ENCODE measurements around the gene PRDM10. TPM values are rescaled to one million over a fixed set of nuclear protein-coding genes. Genes with fewer than 3 reads are reported as not detected.

PRDM10 gene
- total RNA-seq, 1 experiment from 2014 or later = 18.9 TPM

- Mint-ChIP-seq H3K9me3 (no peaks in the 10 kb centered on the region), H3K4me3 (no peak overlapping the region), H3K27me3 (ENCODE audit: low read depth) (no peaks in the 10 kb centered on the region), H3K4me1 (peaks cover 4% of the 10 kb centered on the region), H3K27ac (no peak overlapping the region), H3K36me3 (no peaks in the 10 kb centered on the region)
- no peak for DNase-seq (ENCODE audit: low spot score)
- no peak for TF ChIP-seq ZBTB21 (CRISPR knock-in tag; IDR thresholded peaks at IDR 0.05; ENCODE audit: borderline replicate concordance)
- no peak for TF ChIP-seq ARID4B (CRISPR knock-in tag; IDR thresholded peaks at IDR 0.05; ENCODE audit: borderline replicate concordance)
- TF ChIP-seq ELF4 (CRISPR knock-in tag; IDR thresholded peaks at IDR 0.05; ENCODE audit: low read depth) = no peak
- no peak for TF ChIP-seq JAZF1 (CRISPR knock-in tag; IDR thresholded peaks at IDR 0.05)
- TF ChIP-seq E2F5 (CRISPR knock-in tag; IDR thresholded peaks at IDR 0.05) = no peak
- no peak for TF ChIP-seq CREM (CRISPR knock-in tag; IDR thresholded peaks at IDR 0.05)
- no peak for TF ChIP-seq PRRX2 (CRISPR knock-in tag; IDR thresholded peaks at IDR 0.05)
- POLR2A ChIA-PET = no interaction called here
- CTCF ChIA-PET = interaction anchor here (0.6 kb wide), 1 partner anchor 39 kb away, joined by 3 read pairs; no protein-coding TSS in a partner anchor
- ATAC-seq = no peak
These were observed 28.4 kb upstream of the PRDM10 start for GRCh38 chr11:130031056-130031455.

- Mint-ChIP-seq H3K36me3 (no peaks in the 10 kb centered on the region), H3K4me1 (peaks cover 4% of the 10 kb centered on the region), H3K4me3 (no peak overlapping the region), H3K9me3 (no peaks in the 10 kb centered on the region), H3K27me3 (ENCODE audit: low read depth) (no peaks in the 10 kb centered on the region), H3K27ac (no peak overlapping the region)
- DNase-seq (ENCODE audit: low spot score) (no peak), ATAC-seq (no peak)
- ChIA-PET POLR2A (no interaction called here), CTCF (interaction anchor here (1.2 kb wide), 1 partner anchor 103 kb away, joined by 4 read pairs; no protein-coding TSS in a partner anchor)
- TF ChIP-seq JUN (CRISPR knock-in tag; IDR thresholded peaks at IDR 0.05) (no peak), TCF7 (CRISPR knock-in tag; IDR thresholded peaks at IDR 0.05; ENCODE audit: low read depth) (no peak), ATF2 (CRISPR knock-in tag; IDR thresholded peaks at IDR 0.05; ENCODE audit: borderline replicate concordance, low read depth) (no peak), CREB1 (CRISPR knock-in tag; IDR thresholded peaks at IDR 0.05) (no peak), OVOL2 (CRISPR knock-in tag; IDR thresholded peaks at IDR 0.05; ENCODE audit: borderline replicate concordance) (no peak), MLX (CRISPR knock-in tag; IDR thresholded peaks at IDR 0.05) (no peak), SOX15 (CRISPR knock-in tag; IDR thresholded peaks at IDR 0.05) (no peak), PREB (CRISPR knock-in tag; IDR thresholded peaks at IDR 0.05; ENCODE audit: borderline replicate concordance) (no peak), FOXJ3 (CRISPR knock-in tag; IDR thresholded peaks at IDR 0.05; ENCODE audit: borderline replicate concordance) (no peak), FOXK1 (CRISPR knock-in tag; IDR thresholded peaks at IDR 0.05) (no peak), E2F4 (CRISPR knock-in tag; IDR thresholded peaks at IDR 0.05; ENCODE audit: borderline replicate concordance, low read depth) (no peak), SP1 (CRISPR knock-in tag; conservative IDR thresholded peaks at IDR 0.05) (no peak), ATF1 (CRISPR knock-in tag; IDR thresholded peaks at IDR 0.05) (no peak), ERG (CRISPR knock-in tag; IDR thresholded peaks at IDR 0.05) (no peak)
These were observed 26.5 kb upstream of the PRDM10 start for GRCh38 chr11:130029137-130029536.
